ENCODE measurements around the gene HPS1.

Gene HPS1

DNA sequence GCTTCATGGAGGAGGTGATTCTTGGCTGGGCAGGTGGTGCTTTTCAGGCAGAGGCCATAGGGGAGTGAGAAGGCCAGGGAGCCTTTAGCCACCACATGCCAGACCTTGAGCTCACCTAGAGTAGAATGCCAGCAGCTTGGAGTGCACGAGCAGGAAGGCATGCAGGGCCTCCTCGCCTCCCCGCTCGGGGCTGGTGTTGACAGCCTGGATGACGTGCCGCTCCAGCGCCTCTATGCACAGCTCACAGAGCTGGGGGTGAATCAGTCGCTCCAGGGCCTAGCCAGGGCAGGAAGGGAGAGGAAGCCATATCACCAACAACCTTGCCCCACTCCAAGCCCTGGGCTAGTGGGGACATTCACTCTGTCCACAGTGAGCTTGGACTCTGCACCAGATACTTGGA lies 15.7 kb downstream of the HPS1 start:
- no peak for DNase-seq

GRCh38 chr10:98430427-98430826 lies 16.3 kb downstream of the HPS1 start:
- no peak for DNase-seq

- DNase-seq: no peak
Measured at GRCh38 chr10:98429320-98430072, 17.2 kb downstream of the HPS1 start.

DNA sequence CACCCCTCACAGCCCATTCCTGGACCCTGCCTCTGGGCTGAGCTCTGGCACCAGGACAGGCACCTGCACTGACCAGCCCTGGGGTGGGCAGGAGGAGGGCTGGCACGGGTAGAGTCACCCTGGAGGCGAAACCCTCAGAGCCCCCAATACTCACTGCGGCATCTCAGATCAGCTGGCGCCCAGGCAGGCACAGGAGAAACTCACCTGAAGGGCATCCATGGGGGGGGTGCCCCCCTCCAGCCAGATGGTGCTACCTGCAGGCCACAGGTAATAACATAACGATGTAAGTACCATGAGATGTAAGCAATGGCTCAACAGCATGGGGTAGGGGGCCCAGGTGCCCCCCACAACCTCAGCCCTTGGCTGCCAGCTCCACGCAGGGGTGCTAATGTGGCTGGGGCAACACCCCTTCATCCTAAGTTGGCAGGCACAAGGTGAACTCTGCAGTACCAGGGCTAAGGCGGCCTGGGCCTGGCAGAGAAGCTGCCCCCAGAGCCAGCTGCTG lies 19.7 kb downstream of the HPS1 start:
- DNase-seq: no peak

- no peak for DNase-seq
Measured at GRCh38 chr10:98425511-98426352, 21.0 kb downstream of the HPS1 start.

DNA sequence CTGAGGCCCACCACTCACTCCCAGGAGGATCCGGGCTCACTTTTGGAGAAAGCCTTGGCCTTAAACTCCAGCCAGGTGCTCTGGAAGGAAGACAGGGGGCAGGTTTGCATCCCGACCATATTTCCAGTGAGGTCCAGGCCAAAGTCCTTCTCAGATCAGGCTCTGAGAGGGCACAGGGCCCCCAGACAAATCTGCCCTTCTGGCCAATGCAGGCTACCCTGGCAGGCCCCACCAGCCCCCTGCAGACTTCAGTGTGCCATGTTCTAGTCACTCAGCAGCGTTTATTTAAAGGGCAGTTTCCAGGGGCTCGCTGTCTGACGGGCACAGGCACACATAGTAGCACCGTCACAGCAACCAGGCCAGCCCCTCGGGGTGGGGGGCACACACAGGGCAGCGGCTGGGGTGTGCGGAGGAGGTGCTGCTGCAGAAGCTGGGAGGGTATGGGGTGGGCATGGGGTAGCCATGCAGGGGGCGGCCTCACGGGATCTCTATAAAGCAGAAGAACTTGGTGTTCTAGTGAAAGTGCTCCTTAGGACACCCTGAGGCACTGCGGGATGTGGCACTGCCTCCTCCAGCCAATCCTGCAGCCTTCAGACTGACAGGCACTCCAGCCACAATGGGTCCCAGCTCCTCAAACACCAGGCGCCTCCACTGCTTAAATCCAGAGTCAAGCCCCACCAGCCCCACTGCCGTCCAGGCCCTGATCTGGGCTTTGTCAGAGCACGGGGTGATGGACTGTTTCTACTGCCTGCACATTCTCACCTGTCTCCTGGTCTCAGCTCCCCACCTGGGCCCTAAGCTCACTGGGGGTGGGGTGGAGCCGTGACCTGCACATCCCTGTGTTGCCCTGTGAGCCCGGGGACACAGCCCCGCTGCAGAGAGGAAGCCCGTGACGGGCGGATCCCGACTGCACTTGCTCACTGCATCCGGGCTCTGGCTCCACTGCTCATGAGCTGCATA lies 22.2 kb downstream of the HPS1 start:
- DNase-seq: no peak

GRCh38 chr10:98423691-98424120 lies 23.0 kb downstream of the HPS1 start:
- DNase-seq: no peak

- no peak for DNase-seq
Measured at GRCh38 chr10:98422182-98422581, 24.6 kb downstream of the HPS1 start.

DNA sequence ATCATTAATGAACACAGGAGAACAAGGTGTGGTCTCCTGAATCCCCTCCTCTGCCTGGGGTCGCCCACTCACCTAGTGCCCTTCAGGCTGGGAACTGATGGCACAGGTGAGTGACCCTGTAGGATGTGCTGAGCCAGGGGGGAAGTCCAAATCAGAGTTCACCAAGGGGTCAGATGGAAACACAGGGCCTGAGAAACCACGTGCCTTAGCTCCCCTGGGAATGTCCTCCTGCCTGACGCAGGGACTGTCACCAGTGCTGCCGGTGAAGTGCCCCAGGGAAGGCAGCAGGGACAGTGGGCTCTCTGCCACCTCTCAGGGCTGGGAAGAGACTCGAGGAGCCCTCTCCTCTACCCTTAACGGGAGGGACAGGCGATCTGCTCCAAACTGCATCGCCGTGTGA lies 25.9 kb downstream of the HPS1 start:
- no peak for DNase-seq

DNA sequence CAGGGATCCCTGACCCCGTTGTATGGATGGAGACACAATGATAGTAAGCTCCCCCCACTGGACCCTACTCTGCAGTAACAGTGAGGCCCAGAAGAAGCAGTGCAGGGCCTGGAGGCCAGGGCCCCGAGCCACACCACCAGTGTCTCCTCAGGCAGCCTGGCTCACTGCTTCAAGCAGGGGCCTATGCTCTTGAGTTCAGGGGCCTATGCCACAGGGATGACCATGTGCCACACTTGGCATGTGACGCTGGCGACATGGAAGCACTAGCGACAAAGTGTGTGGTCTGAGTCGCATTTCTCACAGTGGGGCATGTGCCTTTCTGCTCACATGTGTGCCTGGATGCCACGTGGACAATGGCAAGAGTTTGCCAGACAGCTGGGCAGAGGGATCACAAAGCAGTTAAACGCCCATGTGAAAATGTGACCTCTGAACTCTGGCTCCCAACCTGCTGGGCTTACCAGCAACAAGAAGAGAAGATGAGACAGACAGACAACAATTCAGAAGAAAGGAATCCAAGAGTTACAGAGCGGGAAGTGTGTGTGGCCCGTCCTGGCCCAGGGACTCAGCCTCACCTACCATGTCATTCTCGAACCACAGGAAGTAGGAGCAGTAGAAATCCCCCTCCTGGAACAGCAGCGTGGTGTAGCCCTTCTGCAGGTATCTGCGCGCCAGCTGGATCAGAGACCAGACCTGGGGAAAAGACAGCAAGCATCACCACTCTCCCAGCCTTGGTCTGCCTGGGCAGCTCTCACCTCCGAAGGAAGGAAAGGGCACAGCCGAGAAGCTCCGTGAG lies 27.1 kb downstream of the HPS1 start:
- no peak for DNase-seq

- no peak for DNase-seq
Measured at GRCh38 chr10:98418665-98419468, 27.9 kb downstream of the HPS1 start.

DNA sequence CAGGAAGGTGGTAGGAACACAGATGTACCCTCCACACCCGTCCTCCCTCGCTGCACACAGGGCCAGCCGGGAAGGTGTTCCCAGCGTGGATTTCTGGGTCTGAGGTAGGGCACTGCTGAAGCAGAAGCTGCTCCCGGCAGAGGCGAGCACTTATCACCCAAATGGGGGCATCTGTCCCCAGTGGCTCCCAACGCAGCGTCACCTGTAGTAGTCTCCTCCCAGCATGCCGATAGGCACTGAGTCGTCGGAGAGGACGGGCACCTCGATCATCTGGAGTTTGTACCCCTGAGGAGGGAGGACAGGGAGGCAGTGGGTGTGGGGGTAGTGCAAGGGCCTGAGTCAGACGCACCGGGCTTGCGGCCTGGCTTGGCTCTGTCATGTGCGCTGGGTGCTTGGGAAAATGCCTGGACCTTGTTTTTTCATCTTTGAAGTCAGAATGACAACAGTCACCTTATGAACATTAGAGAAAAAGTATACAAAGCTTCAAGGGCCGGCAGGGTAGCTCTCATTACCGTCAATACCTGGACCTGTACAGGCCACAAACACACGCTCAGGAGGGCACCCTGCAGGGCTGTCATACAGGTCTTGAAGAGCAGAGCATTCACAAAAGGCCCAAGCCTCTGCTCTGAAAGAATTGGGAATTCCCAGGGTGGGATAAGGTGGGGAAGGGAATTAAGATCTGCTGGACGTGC lies 28.6 kb downstream of the HPS1 start:
- no peak for DNase-seq

- DNase-seq: no peak
Measured at GRCh38 chr10:98417481-98417959, 29.2 kb downstream of the HPS1 start.

GRCh38 chr10:98416606-98417388 lies 29.9 kb downstream of the HPS1 start:
- DNase-seq: no peak

DNA sequence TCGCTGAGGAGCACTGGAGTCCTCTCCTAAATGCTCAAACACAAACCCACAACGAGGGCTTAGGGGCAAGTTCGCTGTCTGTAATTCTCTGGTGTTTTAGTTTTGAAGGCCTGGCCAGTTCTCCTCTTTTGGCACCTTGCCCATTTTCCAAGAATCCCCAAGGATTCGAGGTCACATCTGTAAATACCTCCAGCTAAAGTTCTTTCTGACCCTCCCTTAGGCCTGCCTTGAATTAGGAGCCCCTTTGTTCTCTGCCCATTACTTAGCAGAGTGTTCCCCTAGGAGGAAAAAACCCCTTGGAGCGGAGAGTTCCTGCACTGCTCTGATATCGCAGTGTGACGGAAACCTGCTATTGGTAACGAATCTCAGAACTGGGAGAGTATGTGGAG lies 31.0 kb downstream of the HPS1 start:
- no peak for DNase-seq

DNA sequence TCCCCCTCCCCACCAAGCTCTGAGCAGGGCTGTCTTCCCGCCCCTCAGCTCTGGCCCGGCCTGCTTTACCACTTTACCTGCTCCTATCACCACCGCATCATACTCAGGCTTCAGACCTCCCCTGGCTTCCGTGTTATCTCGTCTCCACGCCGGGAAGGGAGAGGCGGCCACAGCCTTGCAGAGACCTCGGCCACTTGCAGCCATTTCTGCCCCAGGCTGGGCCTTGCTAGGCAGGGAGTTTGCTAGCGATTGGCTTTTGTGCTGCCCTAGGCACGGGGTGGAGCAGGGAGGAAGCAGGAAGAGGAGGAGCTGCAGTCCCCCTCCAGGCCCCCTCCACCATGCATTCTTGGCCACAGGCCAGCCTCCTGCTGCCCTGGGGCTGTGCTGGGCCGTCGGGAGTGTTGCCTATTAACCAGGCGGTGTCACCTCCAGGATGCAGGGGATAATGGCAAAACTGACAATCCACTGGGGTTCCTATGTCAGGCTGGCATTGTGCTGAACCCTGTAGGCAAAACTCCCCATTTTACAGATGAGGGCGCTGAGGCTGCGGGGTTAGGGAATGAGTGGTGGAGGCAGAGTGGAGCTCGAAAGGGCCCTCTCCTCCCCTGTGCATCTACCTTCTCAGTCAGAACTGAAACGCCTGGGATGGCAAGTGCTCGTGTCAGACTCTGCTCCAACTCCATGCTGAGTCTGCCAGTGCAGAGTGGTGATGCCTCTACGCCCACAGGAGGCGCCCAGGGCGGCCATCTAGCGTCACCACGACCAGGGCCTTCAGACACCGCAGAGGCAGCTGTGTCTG lies 31.6 kb downstream of the HPS1 start, which contains the start of gene PYROXD2:
Gene PYROXD2, minus strand, starts transcription at position 251 of the 799 bp plus-strand sequence. Its CDS starts 47 bp downstream, at position 204.
- DNase-seq: peak; percentile 78

DNA sequence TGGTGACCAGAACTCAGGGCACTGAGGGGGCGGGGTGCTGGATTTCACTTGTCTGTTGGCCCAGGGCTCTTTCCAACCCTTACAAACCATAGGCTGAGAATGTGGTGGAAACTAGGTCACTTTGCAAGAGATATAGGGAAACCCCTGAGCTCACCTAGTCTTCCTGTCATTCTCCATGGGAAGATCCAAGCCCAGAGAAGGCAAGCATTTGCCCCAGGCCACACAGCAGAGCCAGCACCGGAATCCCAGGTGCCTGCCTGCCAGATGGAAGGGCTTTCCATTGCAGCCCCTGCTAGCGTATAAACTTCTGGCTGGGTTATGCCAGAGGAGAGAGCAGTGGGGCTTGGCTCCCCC lies 32.2 kb downstream of the HPS1 start:
- DNase-seq: no peak

- DNase-seq: no peak
Measured at GRCh38 chr10:98411768-98412167, 35.0 kb downstream of the HPS1 start.

GRCh38 chr10:98411166-98411565 lies 35.6 kb downstream of the HPS1 start:
- no peak for DNase-seq
